Measurements from ENCODE around the gene PPOX. TPM values are rescaled to one million over a fixed set of nuclear protein-coding genes. Genes with fewer than 3 reads are reported as not detected.

PPOX gene
- total RNA-seq, 1 experiment from 2014 or later: 40.3 TPM

DNA sequence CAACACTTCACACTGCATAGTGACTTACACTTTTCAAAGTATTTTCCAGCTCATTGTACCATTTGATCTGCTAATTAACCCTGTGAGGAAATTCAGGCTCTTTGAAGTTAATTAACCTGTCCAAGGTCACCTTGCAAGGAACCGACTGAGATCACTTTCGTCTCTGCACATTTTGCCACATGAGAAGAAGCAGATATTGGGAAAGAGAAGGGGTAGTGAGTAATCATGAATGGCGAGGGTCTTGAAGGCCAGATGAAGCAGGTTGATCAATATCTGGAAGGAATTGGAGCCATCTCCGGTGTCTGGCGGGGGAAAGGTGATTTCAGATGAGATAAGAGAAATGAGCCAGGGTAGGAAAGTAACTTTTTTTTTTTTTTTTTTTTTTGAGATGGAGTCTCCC is 53.8 kb downstream of the PPOX start:
- Histone ChIP-seq H3K36me3 (no peaks in the 10 kb centered on the region), H3K9me3 (no peaks in the 10 kb centered on the region), H3K27me3 (no peaks in the 10 kb centered on the region), H3K4me3 (no peak overlapping the region)
- no peak for DNase-seq

Other genes with a start within 250 kb of the PPOX start
- not detected in 2 replicates for gene ITLN2, start 211.6 kb upstream of the PPOX start, total RNA-seq (2014; rRNA removed; shearing (Covaris generic); ENCODE audit: low replicate concordance)
- 0.22 and 1.7 TPM in 2 replicates for gene F11R, start 145.3 kb upstream of the PPOX start, total RNA-seq (2014; rRNA removed; shearing (Covaris generic); ENCODE audit: low replicate concordance)
- gene TSTD1, start 127.5 kb upstream of the PPOX start, total RNA-seq (2014; rRNA removed; shearing (Covaris generic); ENCODE audit: low replicate concordance): not detected in 2 replicates
- gene USF1, start 120.4 kb upstream of the PPOX start, total RNA-seq (2014; rRNA removed; shearing (Covaris generic); ENCODE audit: low replicate concordance): 102 and 103 TPM in 2 replicates
- not detected in 2 replicates for gene ARHGAP30, start 96.5 kb upstream of the PPOX start, total RNA-seq (2014; rRNA removed; shearing (Covaris generic); ENCODE audit: low replicate concordance)
- not detected in 2 replicates for gene NECTIN4, start 76.9 kb upstream of the PPOX start, total RNA-seq (2014; rRNA removed; shearing (Covaris generic); ENCODE audit: low replicate concordance)
- not detected in 2 replicates for gene KLHDC9, start 68.1 kb upstream of the PPOX start, total RNA-seq (2014; rRNA removed; shearing (Covaris generic); ENCODE audit: low replicate concordance)
- 32.6 and 36.1 TPM in 2 replicates for gene PFDN2, start 48.4 kb upstream of the PPOX start, total RNA-seq (2014; rRNA removed; shearing (Covaris generic); ENCODE audit: low replicate concordance)
- 8.9 and 14.1 TPM in 2 replicates for gene NIT1, start 48.3 kb upstream of the PPOX start, total RNA-seq (2014; rRNA removed; shearing (Covaris generic); ENCODE audit: low replicate concordance)
- gene DEDD, start 33.8 kb upstream of the PPOX start, total RNA-seq (2014; rRNA removed; shearing (Covaris generic); ENCODE audit: low replicate concordance): 33.2 and 39.8 TPM in 2 replicates
- gene UFC1, start 12.4 kb upstream of the PPOX start, total RNA-seq (2014; rRNA removed; shearing (Covaris generic); ENCODE audit: low replicate concordance): 118 and 178 TPM in 2 replicates
- gene USP21, start 6.9 kb upstream of the PPOX start, total RNA-seq (2014; rRNA removed; shearing (Covaris generic); ENCODE audit: low replicate concordance): 3.5 and 4.2 TPM in 2 replicates
- 20.5 and 25.7 TPM in 2 replicates for gene B4GALT3, start 11.1 kb downstream of the PPOX start, total RNA-seq (2014; rRNA removed; shearing (Covaris generic); ENCODE audit: low replicate concordance)
- gene ADAMTS4, start 32.6 kb downstream of the PPOX start, total RNA-seq (2014; rRNA removed; shearing (Covaris generic); ENCODE audit: low replicate concordance): 3.6 and 5.2 TPM in 2 replicates
- 129 and 194 TPM in 2 replicates for gene NDUFS2, start 35.9 kb downstream of the PPOX start, total RNA-seq (2014; rRNA removed; shearing (Covaris generic); ENCODE audit: low replicate concordance)
- gene FCER1G, start 48.9 kb downstream of the PPOX start, total RNA-seq (2014; rRNA removed; shearing (Covaris generic); ENCODE audit: low replicate concordance): 5.3 TPM in 1 of 2 replicates, not detected in the other
- not detected in 2 replicates for gene APOA2, start 57.2 kb downstream of the PPOX start, total RNA-seq (2014; rRNA removed; shearing (Covaris generic); ENCODE audit: low replicate concordance)
- gene TOMM40L, start 59.6 kb downstream of the PPOX start, total RNA-seq (2014; rRNA removed; shearing (Covaris generic); ENCODE audit: low replicate concordance): 24.0 and 39.6 TPM in 2 replicates
- not detected in 2 replicates for gene NR1I3, start 71.8 kb downstream of the PPOX start, total RNA-seq (2014; rRNA removed; shearing (Covaris generic); ENCODE audit: low replicate concordance)
- not detected in 2 replicates for gene PCP4L1, start 92.3 kb downstream of the PPOX start, total RNA-seq (2014; rRNA removed; shearing (Covaris generic); ENCODE audit: low replicate concordance)
- gene MPZ, start 143.5 kb downstream of the PPOX start, total RNA-seq (2014; rRNA removed; shearing (Covaris generic); ENCODE audit: low replicate concordance): 0.07 TPM in 1 of 2 replicates, not detected in the other
- 466 and 501 TPM in 2 replicates for gene SDHC, start 148.0 kb downstream of the PPOX start, total RNA-seq (2014; rRNA removed; shearing (Covaris generic); ENCODE audit: low replicate concordance)
- gene CFAP126, start 201.4 kb downstream of the PPOX start, total RNA-seq (2014; rRNA removed; shearing (Covaris generic); ENCODE audit: low replicate concordance): not detected in 2 replicates

Measured in MG63 (cell line).